Breast epithelium (tissue), 3 donors: ENCODE results near the gene ADAM33.

ENCODE experiments used
- POLR2A ChIP-seq: fragments of 450-650 bp; IDR thresholded peaks from one replicate; pipeline ENCODE4 v1.6.1; 2016; ENCODE audit warnings: antibody characterized with exemption, mild to moderate bottlenecking, moderate library complexity
- TF ChIP-seq, protein P1 (sequence below), 3 donors: fragments of 450-650 bp; IDR thresholded peaks; one replicate each; pipeline ENCODE4 v1.5.1; 2016 to 2017; ENCODE audit warnings: antibody characterized with exemption in 3 of 3, mild to moderate bottlenecking in 3 of 3, moderate library complexity in 3 of 3

- TF ChIP-seq, protein P1, sequence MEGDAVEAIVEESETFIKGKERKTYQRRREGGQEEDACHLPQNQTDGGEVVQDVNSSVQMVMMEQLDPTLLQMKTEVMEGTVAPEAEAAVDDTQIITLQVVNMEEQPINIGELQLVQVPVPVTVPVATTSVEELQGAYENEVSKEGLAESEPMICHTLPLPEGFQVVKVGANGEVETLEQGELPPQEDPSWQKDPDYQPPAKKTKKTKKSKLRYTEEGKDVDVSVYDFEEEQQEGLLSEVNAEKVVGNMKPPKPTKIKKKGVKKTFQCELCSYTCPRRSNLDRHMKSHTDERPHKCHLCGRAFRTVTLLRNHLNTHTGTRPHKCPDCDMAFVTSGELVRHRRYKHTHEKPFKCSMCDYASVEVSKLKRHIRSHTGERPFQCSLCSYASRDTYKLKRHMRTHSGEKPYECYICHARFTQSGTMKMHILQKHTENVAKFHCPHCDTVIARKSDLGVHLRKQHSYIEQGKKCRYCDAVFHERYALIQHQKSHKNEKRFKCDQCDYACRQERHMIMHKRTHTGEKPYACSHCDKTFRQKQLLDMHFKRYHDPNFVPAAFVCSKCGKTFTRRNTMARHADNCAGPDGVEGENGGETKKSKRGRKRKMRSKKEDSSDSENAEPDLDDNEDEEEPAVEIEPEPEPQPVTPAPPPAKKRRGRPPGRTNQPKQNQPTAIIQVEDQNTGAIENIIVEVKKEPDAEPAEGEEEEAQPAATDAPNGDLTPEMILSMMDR (IDR thresholded peaks at IDR 0.05): no peak
- TF ChIP-seq POLR2A: no peak
Observed at GRCh38 chr20:3628502-3629314, 53.1 kb downstream of the ADAM33 start.
